ENCODE data around the gene YBX1.

The YBX1 gene

GRCh38 chr1:42738678-42739226 is 56.5 kb downstream of the YBX1 start:
- no peak overlapping the region for H2BK15ac ChIP-seq (ENCODE audit: low read depth, poor library complexity, severe bottlenecking)
- DNase-seq: no peak
- 82% methylated on average over 7 of the region's 8 CpGs for WGBS

GRCh38 chr1:42739753-42740700 is 57.8 kb downstream of the YBX1 start, which contains the start of gene CLDN19:
Gene CLDN19, minus strand, starts transcription at chr1:42740236. Its CDS starts 173 bp downstream, at chr1:42740063.
- no peak within 1 kb of the TSS for H3K18ac ChIP-seq (ENCODE audit: low read depth in 1 of 2, low read length in 2 of 2)
- H4K91ac ChIP-seq (ENCODE audit: low read length): no peak within 1 kb of the TSS
- H3K27me3 ChIP-seq (ENCODE audit: control insufficient read depth in 1 of 2, insufficient read depth in 1 of 2, low read length in 2 of 2): no peaks in the 10 kb centered on the region
- H2BK12ac ChIP-seq (ENCODE audit: low read length in 2 of 2): no peak within 1 kb of the TSS
- no peak within 1 kb of the TSS for H2BK120ac ChIP-seq (ENCODE audit: low read depth, low read length)
- peaks cover 3% of the 10 kb centered on the region for H3K4me1 ChIP-seq (ENCODE audit: control insufficient read depth, insufficient read depth, low read depth, low read length)
- H2BK5ac ChIP-seq (ENCODE audit: low read depth, low read length, poor library complexity, severe bottlenecking): no peak within 1 kb of the TSS
- H4K8ac ChIP-seq (ENCODE audit: low read length): no peak within 1 kb of the TSS
- no peak within 1 kb of the TSS for H3K4me2 ChIP-seq (ENCODE audit: low read length, poor library complexity, severe bottlenecking)
- H2AFZ ChIP-seq (ENCODE audit: low read depth, low read length): peak within 1 kb of the TSS; percentile 5
- H3K23ac ChIP-seq (ENCODE audit: low read length in 2 of 2): no peak within 1 kb of the TSS
- H3K14ac ChIP-seq (ENCODE audit: low read length in 2 of 2): peak within 1 kb of the TSS in 1 of 2 experiments; percentile 82
- no peaks in the 10 kb centered on the region for H3K79me1 ChIP-seq (replicated peaks; ENCODE audit: low read length, poor library complexity, severe bottlenecking)
- H3K4me3 ChIP-seq (ENCODE audit: insufficient read depth in 1 of 2, low read depth in 1 of 2, low read length in 2 of 2): no peak within 1 kb of the TSS
- DNase-seq: no peak
- H2AK5ac ChIP-seq (ENCODE audit: low read length, severe bottlenecking): no peak within 1 kb of the TSS
- H3K4ac ChIP-seq (ENCODE audit: low read depth in 1 of 2, low read length in 2 of 2): no peak within 1 kb of the TSS
- no peak within 1 kb of the TSS for H2BK15ac ChIP-seq (ENCODE audit: low read depth, poor library complexity, severe bottlenecking)
- H3K9me3 ChIP-seq (ENCODE audit: control insufficient read depth, low read length): no peaks in the 10 kb centered on the region
- no peaks in the 10 kb centered on the region for H3K36me3 ChIP-seq (ENCODE audit: control insufficient read depth in 1 of 2, insufficient read depth in 2 of 2, low read depth in 1 of 2, low read length in 2 of 2)
- 54% methylated on average over 25 of the region's 27 CpGs for WGBS
- no peak within 1 kb of the TSS for H3K27ac ChIP-seq (ENCODE audit: low read length, poor library complexity, severe bottlenecking)
- H3K9ac ChIP-seq (ENCODE audit: low read length): no peak within 1 kb of the TSS

More at GRCh38 chr1:42738678-42739226, 56.5 kb downstream of the YBX1 start:
- Histone ChIP-seq H2BK120ac (ENCODE audit: low read depth, low read length) (no peak overlapping the region), H3K4ac (ENCODE audit: low read depth in 1 of 2, low read length in 2 of 2) (no peak overlapping the region), H4K8ac (ENCODE audit: low read length) (no peak overlapping the region), H3K14ac (ENCODE audit: low read length in 2 of 2) (no peak overlapping the region), H3K18ac (ENCODE audit: low read depth in 1 of 2, low read length in 2 of 2) (no peak overlapping the region), H3K79me1 (replicated peaks; ENCODE audit: low read length, poor library complexity, severe bottlenecking) (no peaks in the 10 kb centered on the region), H2BK5ac (ENCODE audit: low read depth, low read length, poor library complexity, severe bottlenecking) (no peak overlapping the region), H3K4me1 (ENCODE audit: control insufficient read depth, insufficient read depth, low read depth, low read length) (peaks cover 3% of the 10 kb centered on the region), H3K9me3 (ENCODE audit: control insufficient read depth, low read length) (no peaks in the 10 kb centered on the region), H3K4me3 (ENCODE audit: insufficient read depth in 1 of 2, low read depth in 1 of 2, low read length in 2 of 2) (no peak overlapping the region), H3K4me2 (ENCODE audit: low read length, poor library complexity, severe bottlenecking) (no peak overlapping the region), H2AK5ac (ENCODE audit: low read length, severe bottlenecking) (no peak overlapping the region), H4K91ac (ENCODE audit: low read length) (no peak overlapping the region), H2AFZ (ENCODE audit: low read depth, low read length) (no peak overlapping the region), H3K27me3 (ENCODE audit: control insufficient read depth in 1 of 2, insufficient read depth in 1 of 2, low read length in 2 of 2) (no peaks in the 10 kb centered on the region), H2BK12ac (ENCODE audit: low read length in 2 of 2) (no peak overlapping the region), H3K36me3 (ENCODE audit: control insufficient read depth in 1 of 2, insufficient read depth in 2 of 2, low read depth in 1 of 2, low read length in 2 of 2) (no peaks in the 10 kb centered on the region), H3K27ac (ENCODE audit: low read length, poor library complexity, severe bottlenecking) (no peak overlapping the region), H3K9ac (ENCODE audit: low read length) (no peak overlapping the region), H3K23ac (ENCODE audit: low read length in 2 of 2) (no peak overlapping the region)

GRCh38 chr1:42740851-42741580 is 58.8 kb downstream of the YBX1 start:
- H2BK12ac ChIP-seq (ENCODE audit: low read length in 2 of 2): no peak overlapping the region
- H3K79me1 ChIP-seq (replicated peaks; ENCODE audit: low read length, poor library complexity, severe bottlenecking): no peaks in the 10 kb centered on the region
- no peak overlapping the region for H2AFZ ChIP-seq (ENCODE audit: low read depth, low read length)
- H3K4me2 ChIP-seq (ENCODE audit: low read length, poor library complexity, severe bottlenecking): no peak overlapping the region
- H4K8ac ChIP-seq (ENCODE audit: low read length): no peak overlapping the region
- H3K27ac ChIP-seq (ENCODE audit: low read length, poor library complexity, severe bottlenecking): no peak overlapping the region
- no peak overlapping the region for H3K18ac ChIP-seq (ENCODE audit: low read depth in 1 of 2, low read length in 2 of 2)
- no peak overlapping the region for H4K91ac ChIP-seq (ENCODE audit: low read length)
- peaks cover 9% of the 10 kb centered on the region in 2 experiments for H3K36me3 ChIP-seq (ENCODE audit: control insufficient read depth in 1 of 2, insufficient read depth in 2 of 2, low read depth in 1 of 2, low read length in 2 of 2)
- H2BK120ac ChIP-seq (ENCODE audit: low read depth, low read length): no peak overlapping the region
- no peak for DNase-seq
- H2BK15ac ChIP-seq (ENCODE audit: low read depth, poor library complexity, severe bottlenecking): no peak overlapping the region
- no peak overlapping the region for H3K4me3 ChIP-seq (ENCODE audit: insufficient read depth in 1 of 2, low read depth in 1 of 2, low read length in 2 of 2)
- no peak overlapping the region for H3K23ac ChIP-seq (ENCODE audit: low read length in 2 of 2)
- no peak overlapping the region for H2AK5ac ChIP-seq (ENCODE audit: low read length, severe bottlenecking)
- H3K14ac ChIP-seq (ENCODE audit: low read length in 2 of 2): no peak overlapping the region
- no peaks in the 10 kb centered on the region for H3K9me3 ChIP-seq (ENCODE audit: control insufficient read depth, low read length)
- no peaks in the 10 kb centered on the region for H3K4me1 ChIP-seq (ENCODE audit: control insufficient read depth, insufficient read depth, low read depth, low read length)
- no peak overlapping the region for H3K9ac ChIP-seq (ENCODE audit: low read length)
- H3K4ac ChIP-seq (ENCODE audit: low read depth in 1 of 2, low read length in 2 of 2): peak overlapping the region in 1 of 2 experiments; percentile 57
- H2BK5ac ChIP-seq (ENCODE audit: low read depth, low read length, poor library complexity, severe bottlenecking): no peak overlapping the region
- 67% methylated on average over 13 of the region's 19 CpGs for WGBS
- no peaks in the 10 kb centered on the region for H3K27me3 ChIP-seq (ENCODE audit: control insufficient read depth in 1 of 2, insufficient read depth in 1 of 2, low read length in 2 of 2)

- no peak for DNase-seq
- H3K9ac ChIP-seq (ENCODE audit: low read length): no peak overlapping the region
These were observed 59.5 kb downstream of the YBX1 start for GRCh38 chr1:42741706-42742105.

More at GRCh38 chr1:42741706-42742105, 59.5 kb downstream of the YBX1 start:
- no peaks in the 10 kb centered on the region for H3K9me3 ChIP-seq (ENCODE audit: control insufficient read depth, low read length)
- no peak overlapping the region for H2BK12ac ChIP-seq (ENCODE audit: low read length in 2 of 2)
- no peak overlapping the region for H2BK15ac ChIP-seq (ENCODE audit: low read depth, poor library complexity, severe bottlenecking)
- no peak overlapping the region for H3K27ac ChIP-seq (ENCODE audit: low read length, poor library complexity, severe bottlenecking)
- no peak overlapping the region for H2BK5ac ChIP-seq (ENCODE audit: low read depth, low read length, poor library complexity, severe bottlenecking)
- no peaks in the 10 kb centered on the region for H3K27me3 ChIP-seq (ENCODE audit: control insufficient read depth in 1 of 2, insufficient read depth in 1 of 2, low read length in 2 of 2)
- no peak overlapping the region for H3K4me3 ChIP-seq (ENCODE audit: insufficient read depth in 1 of 2, low read depth in 1 of 2, low read length in 2 of 2)
- H2BK120ac ChIP-seq (ENCODE audit: low read depth, low read length): no peak overlapping the region
- H3K23ac ChIP-seq (ENCODE audit: low read length in 2 of 2): no peak overlapping the region
- H3K4me2 ChIP-seq (ENCODE audit: low read length, poor library complexity, severe bottlenecking): no peak overlapping the region
- H3K4ac ChIP-seq (ENCODE audit: low read depth in 1 of 2, low read length in 2 of 2): no peak overlapping the region
- no peak overlapping the region for H3K14ac ChIP-seq (ENCODE audit: low read length in 2 of 2)
- no peak overlapping the region for H4K91ac ChIP-seq (ENCODE audit: low read length)
- 91% methylated on average over 4 of the region's 4 CpGs for WGBS
- no peak overlapping the region for H3K18ac ChIP-seq (ENCODE audit: low read depth in 1 of 2, low read length in 2 of 2)
- peaks cover 16% of the 10 kb centered on the region in 2 experiments for H3K36me3 ChIP-seq (ENCODE audit: control insufficient read depth in 1 of 2, insufficient read depth in 2 of 2, low read depth in 1 of 2, low read length in 2 of 2)
- no peaks in the 10 kb centered on the region for H3K79me1 ChIP-seq (replicated peaks; ENCODE audit: low read length, poor library complexity, severe bottlenecking)
- H2AFZ ChIP-seq (ENCODE audit: low read depth, low read length): no peak overlapping the region
- H4K8ac ChIP-seq (ENCODE audit: low read length): no peak overlapping the region
- no peaks in the 10 kb centered on the region for H3K4me1 ChIP-seq (ENCODE audit: control insufficient read depth, insufficient read depth, low read depth, low read length)
- H2AK5ac ChIP-seq (ENCODE audit: low read length, severe bottlenecking): no peak overlapping the region
